ENCODE data around the gene KRTAP19-5. TPM values are rescaled to one million over a fixed set of nuclear protein-coding genes. Genes with fewer than 3 reads are reported as not detected.

Gene KRTAP19-5
- total and polyA plus RNA-seq, 4 donors = not detected

GRCh38 chr21:30480145-30480544 is 21.8 kb downstream of the KRTAP19-5 start, which contains the start of gene KRTAP19-1:
TSS of gene KRTAP19-1 (minus strand) at chr21:30480367. CDS start at chr21:30480317, 50 bp downstream.
- no peak within 1 kb of the TSS for H3K27ac ChIP-seq (ENCODE audit: low read depth, low read length)
- no peak within 1 kb of the TSS for H3K4me3 ChIP-seq (ENCODE audit: low read depth, low read length)
- H3K4me1 ChIP-seq (ENCODE audit: control insufficient read depth, insufficient read depth, low read length) = no peaks in the 10 kb centered on the region
- H3K27me3 ChIP-seq (ENCODE audit: control insufficient read depth, insufficient read depth, low read length) = no peaks in the 10 kb centered on the region
- no peaks in the 10 kb centered on the region for H3K36me3 ChIP-seq (ENCODE audit: control insufficient read depth, insufficient read depth, low read length)
- DNase-seq (ENCODE audit: low read depth in 4 of 6, low spot score in 6 of 6) = no peak
- H3K9me3 ChIP-seq (ENCODE audit: control insufficient read depth, insufficient read depth, low read length) = no peaks in the 10 kb centered on the region
- 88% methylated on average over 5 of the region's 7 CpGs for WGBS (ENCODE audit: insufficient coverage)

GRCh38 chr21:30479259-30479658 is 22.7 kb downstream of the KRTAP19-5 start:
- H3K9me3 ChIP-seq (ENCODE audit: control insufficient read depth, insufficient read depth, low read length) = no peaks in the 10 kb centered on the region
- H3K27ac ChIP-seq (ENCODE audit: low read depth, low read length) = no peak overlapping the region
- H3K36me3 ChIP-seq (ENCODE audit: control insufficient read depth, insufficient read depth, low read length) = no peaks in the 10 kb centered on the region
- no peak for DNase-seq (ENCODE audit: low read depth in 4 of 6, low spot score in 6 of 6)
- WGBS (ENCODE audit: insufficient coverage) = 100% methylated on average over 2 of the region's 4 CpGs
- H3K27me3 ChIP-seq (ENCODE audit: control insufficient read depth, insufficient read depth, low read length) = no peaks in the 10 kb centered on the region
- H3K4me3 ChIP-seq (ENCODE audit: low read depth, low read length) = no peak overlapping the region
- no peaks in the 10 kb centered on the region for H3K4me1 ChIP-seq (ENCODE audit: control insufficient read depth, insufficient read depth, low read length)

GRCh38 chr21:30478004-30478403 is 23.9 kb downstream of the KRTAP19-5 start:
- no peaks in the 10 kb centered on the region for H3K4me1 ChIP-seq (ENCODE audit: control insufficient read depth, insufficient read depth, low read length)
- 78% methylated on average over 3 of the region's 3 CpGs for WGBS (ENCODE audit: insufficient coverage)
- no peaks in the 10 kb centered on the region for H3K9me3 ChIP-seq (ENCODE audit: control insufficient read depth, insufficient read depth, low read length)
- H3K27ac ChIP-seq (ENCODE audit: low read depth, low read length) = no peak overlapping the region
- H3K4me3 ChIP-seq (ENCODE audit: low read depth, low read length) = no peak overlapping the region
- no peaks in the 10 kb centered on the region for H3K36me3 ChIP-seq (ENCODE audit: control insufficient read depth, insufficient read depth, low read length)
- H3K27me3 ChIP-seq (ENCODE audit: control insufficient read depth, insufficient read depth, low read length) = no peaks in the 10 kb centered on the region
- no peak for DNase-seq (ENCODE audit: low read depth in 4 of 6, low spot score in 6 of 6)

GRCh38 chr21:30468900-30469714 is 32.8 kb downstream of the KRTAP19-5 start:
- DNase-seq (ENCODE audit: low read depth in 4 of 6, low spot score in 6 of 6) = no peak
- no peaks in the 10 kb centered on the region for H3K4me1 ChIP-seq (ENCODE audit: control insufficient read depth, insufficient read depth, low read length)
- no peak overlapping the region for H3K4me3 ChIP-seq (ENCODE audit: low read depth, low read length)
- H3K27ac ChIP-seq (ENCODE audit: low read depth, low read length) = no peak overlapping the region
- no peaks in the 10 kb centered on the region for H3K36me3 ChIP-seq (ENCODE audit: control insufficient read depth, insufficient read depth, low read length)
- no CpG with 5 or more reads among the region's 6 CpGs for WGBS (ENCODE audit: insufficient coverage)
- H3K27me3 ChIP-seq (ENCODE audit: control insufficient read depth, insufficient read depth, low read length) = no peaks in the 10 kb centered on the region
- no peaks in the 10 kb centered on the region for H3K9me3 ChIP-seq (ENCODE audit: control insufficient read depth, insufficient read depth, low read length)

- Histone ChIP-seq H3K36me3 (ENCODE audit: control insufficient read depth, insufficient read depth, low read length) (no peaks in the 10 kb centered on the region), H3K9me3 (ENCODE audit: control insufficient read depth, insufficient read depth, low read length) (no peaks in the 10 kb centered on the region), H3K27me3 (ENCODE audit: control insufficient read depth, insufficient read depth, low read length) (no peaks in the 10 kb centered on the region), H3K4me1 (ENCODE audit: control insufficient read depth, insufficient read depth, low read length) (no peaks in the 10 kb centered on the region), H3K27ac (ENCODE audit: low read depth, low read length) (no peak overlapping the region), H3K4me3 (ENCODE audit: low read depth, low read length) (no peak overlapping the region)
- no CpG with 5 or more reads among the region's 3 CpGs for WGBS (ENCODE audit: insufficient coverage)
- DNase-seq (ENCODE audit: low read depth in 4 of 6, low spot score in 6 of 6) = no peak
These were observed 38.2 kb downstream of the KRTAP19-5 start for GRCh38 chr21:30463713-30464112.

Small RNAs within 50 kb of the gene (small RNA-seq; reads per million reads assigned to genes)
- not detected for gene AP000567.1 (ENCODE audit: low replicate concordance)
- gene KRTAP19-10P (ENCODE audit: low replicate concordance) = not detected
- not detected for gene KRTAP19-11P (ENCODE audit: low replicate concordance)
- gene KRTAP19-9P (ENCODE audit: low replicate concordance) = not detected

Other genes with a start within 250 kb of the KRTAP19-5 start
- gene KRTAP24-1, start 219.2 kb downstream of the KRTAP19-5 start, total RNA-seq = not detected
- gene KRTAP24-1, start 219.2 kb downstream of the KRTAP19-5 start, polyA plus RNA-seq (ENCODE audit: insufficient read length in 2 of 2) = not detected
- not detected for gene KRTAP25-1, start 212.6 kb downstream of the KRTAP19-5 start, total RNA-seq
- not detected for gene KRTAP25-1, start 212.6 kb downstream of the KRTAP19-5 start, polyA plus RNA-seq (ENCODE audit: insufficient read length in 2 of 2)
- not detected for gene KRTAP26-1, start 181.8 kb downstream of the KRTAP19-5 start, total RNA-seq
- not detected for gene KRTAP26-1, start 181.8 kb downstream of the KRTAP19-5 start, polyA plus RNA-seq (ENCODE audit: insufficient read length in 2 of 2)
- gene KRTAP27-1, start 164.4 kb downstream of the KRTAP19-5 start, total RNA-seq = not detected
- gene KRTAP27-1, start 164.4 kb downstream of the KRTAP19-5 start, polyA plus RNA-seq (ENCODE audit: insufficient read length in 2 of 2) = not detected
- not detected for gene KRTAP23-1, start 153.5 kb downstream of the KRTAP19-5 start, total RNA-seq
- not detected for gene KRTAP23-1, start 153.5 kb downstream of the KRTAP19-5 start, polyA plus RNA-seq (ENCODE audit: insufficient read length in 2 of 2)
- not detected for gene KRTAP13-2, start 129.9 kb downstream of the KRTAP19-5 start, total RNA-seq
- not detected for gene KRTAP13-2, start 129.9 kb downstream of the KRTAP19-5 start, polyA plus RNA-seq (ENCODE audit: insufficient read length in 2 of 2)
- not detected for gene KRTAP13-1, start 106.1 kb downstream of the KRTAP19-5 start, total RNA-seq
- not detected for gene KRTAP13-1, start 106.1 kb downstream of the KRTAP19-5 start, polyA plus RNA-seq (ENCODE audit: insufficient read length in 2 of 2)
- not detected for gene KRTAP13-3, start 76.2 kb downstream of the KRTAP19-5 start, total RNA-seq
- not detected for gene KRTAP13-3, start 76.2 kb downstream of the KRTAP19-5 start, polyA plus RNA-seq (ENCODE audit: insufficient read length in 2 of 2)
- gene KRTAP13-4, start 71.9 kb downstream of the KRTAP19-5 start, total RNA-seq = not detected
- not detected for gene KRTAP13-4, start 71.9 kb downstream of the KRTAP19-5 start, polyA plus RNA-seq (ENCODE audit: insufficient read length in 2 of 2)
- gene KRTAP15-1, start 61.9 kb downstream of the KRTAP19-5 start, total RNA-seq = not detected
- not detected for gene KRTAP15-1, start 61.9 kb downstream of the KRTAP19-5 start, polyA plus RNA-seq (ENCODE audit: insufficient read length in 2 of 2)
- gene KRTAP19-1, start 21.8 kb downstream of the KRTAP19-5 start, total RNA-seq = not detected
- not detected for gene KRTAP19-1, start 21.8 kb downstream of the KRTAP19-5 start, polyA plus RNA-seq (ENCODE audit: insufficient read length in 2 of 2)
- gene KRTAP19-2, start 14.7 kb downstream of the KRTAP19-5 start, total RNA-seq = not detected
- not detected for gene KRTAP19-2, start 14.7 kb downstream of the KRTAP19-5 start, polyA plus RNA-seq (ENCODE audit: insufficient read length in 2 of 2)
- not detected for gene KRTAP19-3, start 10.1 kb downstream of the KRTAP19-5 start, total RNA-seq
- gene KRTAP19-3, start 10.1 kb downstream of the KRTAP19-5 start, polyA plus RNA-seq (ENCODE audit: insufficient read length in 2 of 2) = not detected
- not detected for gene KRTAP19-4, start 5.0 kb downstream of the KRTAP19-5 start, total RNA-seq
- gene KRTAP19-4, start 5.0 kb downstream of the KRTAP19-5 start, polyA plus RNA-seq (ENCODE audit: insufficient read length in 2 of 2) = not detected
- gene KRTAP19-6, start 39.7 kb upstream of the KRTAP19-5 start, total RNA-seq = not detected
- not detected for gene KRTAP19-6, start 39.7 kb upstream of the KRTAP19-5 start, polyA plus RNA-seq (ENCODE audit: insufficient read length in 2 of 2)
- gene KRTAP19-7, start 59.2 kb upstream of the KRTAP19-5 start, total RNA-seq = not detected
- gene KRTAP19-7, start 59.2 kb upstream of the KRTAP19-5 start, polyA plus RNA-seq (ENCODE audit: insufficient read length in 2 of 2) = not detected
- not detected for gene KRTAP22-2, start 88.3 kb upstream of the KRTAP19-5 start, total RNA-seq
- not detected for gene KRTAP22-2, start 88.3 kb upstream of the KRTAP19-5 start, polyA plus RNA-seq (ENCODE audit: insufficient read length in 2 of 2)
- gene KRTAP6-3, start 90.3 kb upstream of the KRTAP19-5 start, total RNA-seq = not detected
- not detected for gene KRTAP6-3, start 90.3 kb upstream of the KRTAP19-5 start, polyA plus RNA-seq (ENCODE audit: insufficient read length in 2 of 2)
- not detected for gene KRTAP6-2, start 96.8 kb upstream of the KRTAP19-5 start, total RNA-seq
- gene KRTAP6-2, start 96.8 kb upstream of the KRTAP19-5 start, polyA plus RNA-seq (ENCODE audit: insufficient read length in 2 of 2) = not detected
- not detected for gene KRTAP22-1, start 98.9 kb upstream of the KRTAP19-5 start, total RNA-seq
- not detected for gene KRTAP22-1, start 98.9 kb upstream of the KRTAP19-5 start, polyA plus RNA-seq (ENCODE audit: insufficient read length in 2 of 2)
- gene KRTAP6-1, start 111.8 kb upstream of the KRTAP19-5 start, total RNA-seq = not detected
- gene KRTAP6-1, start 111.8 kb upstream of the KRTAP19-5 start, polyA plus RNA-seq (ENCODE audit: insufficient read length in 2 of 2) = not detected
- not detected for gene KRTAP20-1, start 114.3 kb upstream of the KRTAP19-5 start, total RNA-seq
- gene KRTAP20-1, start 114.3 kb upstream of the KRTAP19-5 start, polyA plus RNA-seq (ENCODE audit: insufficient read length in 2 of 2) = not detected
- gene KRTAP20-4, start 118.5 kb upstream of the KRTAP19-5 start, total RNA-seq = not detected
- gene KRTAP20-4, start 118.5 kb upstream of the KRTAP19-5 start, polyA plus RNA-seq (ENCODE audit: insufficient read length in 2 of 2) = not detected
- gene KRTAP20-2, start 133.1 kb upstream of the KRTAP19-5 start, total RNA-seq = not detected
- gene KRTAP20-2, start 133.1 kb upstream of the KRTAP19-5 start, polyA plus RNA-seq (ENCODE audit: insufficient read length in 2 of 2) = not detected
- gene KRTAP20-3, start 140.7 kb upstream of the KRTAP19-5 start, total RNA-seq = not detected
- gene KRTAP20-3, start 140.7 kb upstream of the KRTAP19-5 start, polyA plus RNA-seq (ENCODE audit: insufficient read length in 2 of 2) = not detected
- not detected for gene KRTAP21-3, start 216.6 kb upstream of the KRTAP19-5 start, total RNA-seq
- not detected for gene KRTAP21-3, start 216.6 kb upstream of the KRTAP19-5 start, polyA plus RNA-seq (ENCODE audit: insufficient read length in 2 of 2)
- gene KRTAP21-2, start 245.1 kb upstream of the KRTAP19-5 start, total RNA-seq = not detected
- gene KRTAP21-2, start 245.1 kb upstream of the KRTAP19-5 start, polyA plus RNA-seq (ENCODE audit: insufficient read length in 2 of 2) = not detected